Activated CD8-positive, alpha-beta memory T cell treated with anti-CD3 and anti-CD28 coated beads, Interleukin-2, amount 50 U/mL, for 48 hours (primary cell): ENCODE results near the gene NFATC3.

Experiments
- DNase-seq: peaks from one replicate; pipeline ENCODE4 v3.0.0-alpha.2; 2020

NFATC3 gene

DNA sequence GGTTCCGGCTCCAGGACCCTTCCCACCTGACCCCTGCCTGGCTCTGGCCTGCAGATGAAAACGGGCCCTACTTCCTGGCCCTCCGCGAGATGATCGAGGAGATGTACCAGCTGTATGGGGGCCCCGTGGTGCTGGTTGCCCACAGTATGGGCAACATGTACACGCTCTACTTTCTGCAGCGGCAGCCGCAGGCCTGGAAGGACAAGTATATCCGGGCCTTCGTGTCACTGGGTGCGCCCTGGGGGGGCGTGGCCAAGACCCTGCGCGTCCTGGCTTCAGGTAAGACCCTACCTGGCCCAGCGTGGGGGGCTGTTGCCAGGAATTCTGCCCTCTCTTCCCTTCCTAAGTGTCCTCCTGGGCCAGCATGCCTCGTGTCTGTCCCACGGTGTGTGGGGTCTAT, 170.5 kb downstream of the NFATC3 start:
- DNase-seq: no peak

DNA sequence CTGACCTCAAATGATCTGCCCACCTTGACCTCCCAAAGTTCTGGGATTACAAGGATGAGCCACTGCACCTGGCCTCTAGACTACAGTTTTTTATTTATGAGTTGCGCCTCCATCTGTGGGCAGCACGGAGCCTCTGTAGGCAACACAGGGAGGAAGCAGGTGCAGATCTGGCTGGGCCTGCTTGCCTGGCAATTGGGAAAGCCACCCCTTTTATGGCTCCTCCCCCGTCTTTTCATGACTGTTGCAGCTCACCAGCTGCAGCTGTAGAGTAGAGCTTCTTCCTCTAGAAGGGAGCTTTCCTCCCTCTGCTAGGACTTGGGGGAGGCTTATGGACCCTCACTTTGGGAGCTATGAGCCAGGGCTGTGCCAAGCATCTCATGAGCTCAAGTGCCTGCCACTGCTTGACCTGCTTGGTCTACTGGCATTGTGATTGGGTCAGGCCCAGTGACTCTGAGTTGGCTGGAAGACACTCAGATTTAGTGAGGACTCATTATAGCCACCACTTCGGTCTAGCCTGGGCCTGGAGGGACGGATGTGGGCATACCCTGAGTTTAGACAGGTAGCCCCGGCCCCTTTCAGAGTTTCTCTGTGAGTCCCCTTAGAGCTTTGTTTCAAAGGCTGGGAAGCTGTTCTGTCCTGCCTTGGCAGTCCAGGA, 172.2 kb downstream of the NFATC3 start:
- no peak for DNase-seq

- no peak for DNase-seq
Observed at GRCh38 chr16:68257906-68258800, 173.0 kb downstream of the NFATC3 start.

DNA sequence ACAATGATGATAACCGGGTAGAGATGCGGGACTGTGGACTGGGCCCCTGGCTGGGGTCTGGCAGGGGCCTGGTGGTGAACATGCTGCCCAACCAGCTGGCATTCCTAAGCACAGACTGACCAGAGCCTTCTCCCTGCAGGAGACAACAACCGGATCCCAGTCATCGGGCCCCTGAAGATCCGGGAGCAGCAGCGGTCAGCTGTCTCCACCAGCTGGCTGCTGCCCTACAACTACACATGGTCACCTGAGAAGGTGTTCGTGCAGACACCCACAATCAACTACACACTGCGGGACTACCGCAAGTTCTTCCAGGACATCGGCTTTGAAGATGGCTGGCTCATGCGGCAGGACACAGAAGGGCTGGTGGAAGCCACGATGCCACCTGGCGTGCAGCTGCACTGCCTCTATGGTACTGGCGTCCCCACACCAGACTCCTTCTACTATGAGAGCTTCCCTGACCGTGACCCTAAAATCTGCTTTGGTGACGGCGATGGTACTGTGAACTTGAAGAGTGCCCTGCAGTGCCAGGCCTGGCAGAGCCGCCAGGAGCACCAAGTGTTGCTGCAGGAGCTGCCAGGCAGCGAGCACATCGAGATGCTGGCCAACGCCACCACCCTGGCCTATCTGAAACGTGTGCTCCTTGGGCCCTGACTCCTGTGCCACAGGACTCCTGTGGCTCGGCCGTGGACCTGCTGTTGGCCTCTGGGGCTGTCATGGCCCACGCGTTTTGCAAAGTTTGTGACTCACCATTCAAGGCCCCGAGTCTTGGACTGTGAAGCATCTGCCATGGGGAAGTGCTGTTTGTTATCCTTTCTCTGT, 174.0 kb downstream of the NFATC3 start:
- DNase-seq: no peak

DNA sequence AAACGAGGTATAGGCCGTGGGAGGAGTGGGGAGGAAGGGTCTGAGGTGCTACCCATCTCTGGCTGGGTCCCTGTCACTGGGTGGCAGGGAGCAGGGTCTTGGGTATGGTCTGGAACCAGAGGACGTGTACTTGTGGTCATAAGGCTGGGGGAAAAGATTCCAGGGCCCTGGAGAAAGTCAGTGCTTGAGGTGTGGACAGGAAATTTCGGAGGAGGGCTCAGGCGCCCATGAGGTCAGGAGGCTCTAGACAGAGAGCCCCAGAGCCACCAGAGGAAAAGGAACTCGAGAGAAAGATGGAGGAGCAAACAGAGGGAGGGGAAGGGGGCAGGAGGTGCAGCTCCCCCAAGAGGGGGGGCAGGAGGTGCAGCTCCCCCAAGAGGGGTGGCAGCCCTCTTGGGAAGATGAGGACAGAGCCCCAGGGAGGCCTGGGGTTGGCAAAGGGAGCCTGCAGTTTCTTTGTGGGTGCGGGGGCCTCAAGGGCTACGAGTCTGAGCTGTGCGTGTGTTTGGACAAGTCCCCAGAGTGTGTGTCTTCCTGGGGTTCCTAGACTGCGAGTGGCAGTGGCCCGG, 178.5 kb downstream of the NFATC3 start:
- DNase-seq: no peak

DNA sequence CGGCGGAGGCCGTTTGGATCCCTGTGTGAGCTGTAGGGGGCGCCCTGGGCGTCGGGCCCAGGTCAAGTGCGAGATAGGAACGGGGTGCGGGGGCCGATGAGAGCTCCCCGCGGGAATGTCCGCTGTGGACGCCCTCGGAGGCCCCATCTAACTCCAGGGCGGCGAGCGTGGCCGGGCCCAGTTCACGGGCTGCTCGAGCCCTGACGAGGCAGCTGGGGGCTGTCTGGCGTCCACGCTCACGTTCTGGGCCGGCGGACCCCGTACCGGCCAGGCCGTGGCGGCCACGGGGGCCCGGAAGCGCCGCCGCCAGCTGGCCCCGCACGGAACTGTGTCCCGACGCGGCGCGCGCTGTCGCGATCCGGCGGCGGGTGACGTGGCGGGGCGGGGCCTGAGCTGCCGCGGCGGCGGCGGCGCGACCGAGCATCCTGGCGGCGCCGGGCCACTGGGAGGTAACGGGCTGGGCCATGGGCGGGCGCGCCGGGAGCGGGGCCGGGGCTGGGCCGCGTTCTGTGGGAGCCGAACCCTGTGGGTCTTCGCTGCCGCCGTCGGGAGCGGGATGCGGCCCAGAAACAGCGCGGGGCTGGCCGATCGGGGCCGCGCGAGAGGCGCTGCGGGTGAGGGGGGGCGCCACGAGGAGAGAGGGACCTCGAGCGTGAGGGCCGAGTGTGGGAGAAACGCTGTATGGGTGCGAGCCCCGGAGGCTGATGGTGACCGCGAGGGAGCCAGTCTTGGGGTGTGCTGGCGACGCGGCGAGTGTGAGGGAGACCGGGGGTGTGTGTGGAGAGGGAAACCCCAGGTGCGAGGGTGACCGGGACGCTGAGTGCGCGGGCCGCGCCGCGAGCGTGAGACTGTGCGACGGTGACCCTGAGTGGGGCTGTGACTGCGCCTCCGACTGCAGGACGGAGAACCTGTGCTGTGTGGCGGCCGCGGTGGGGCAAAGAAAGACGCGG, 179.2 kb downstream of the NFATC3 start, which contains the start of gene SLC7A6:
Gene SLC7A6, plus strand, starts transcription at position 399 of the 950 bp plus-strand sequence. CDS start 10,201 bp downstream, outside the sequence.
- DNase-seq: peak; percentile 93

GRCh38 chr16:68265078-68265920, 180.1 kb downstream of the NFATC3 start:
- DNase-seq: peak; percentile 70

DNA sequence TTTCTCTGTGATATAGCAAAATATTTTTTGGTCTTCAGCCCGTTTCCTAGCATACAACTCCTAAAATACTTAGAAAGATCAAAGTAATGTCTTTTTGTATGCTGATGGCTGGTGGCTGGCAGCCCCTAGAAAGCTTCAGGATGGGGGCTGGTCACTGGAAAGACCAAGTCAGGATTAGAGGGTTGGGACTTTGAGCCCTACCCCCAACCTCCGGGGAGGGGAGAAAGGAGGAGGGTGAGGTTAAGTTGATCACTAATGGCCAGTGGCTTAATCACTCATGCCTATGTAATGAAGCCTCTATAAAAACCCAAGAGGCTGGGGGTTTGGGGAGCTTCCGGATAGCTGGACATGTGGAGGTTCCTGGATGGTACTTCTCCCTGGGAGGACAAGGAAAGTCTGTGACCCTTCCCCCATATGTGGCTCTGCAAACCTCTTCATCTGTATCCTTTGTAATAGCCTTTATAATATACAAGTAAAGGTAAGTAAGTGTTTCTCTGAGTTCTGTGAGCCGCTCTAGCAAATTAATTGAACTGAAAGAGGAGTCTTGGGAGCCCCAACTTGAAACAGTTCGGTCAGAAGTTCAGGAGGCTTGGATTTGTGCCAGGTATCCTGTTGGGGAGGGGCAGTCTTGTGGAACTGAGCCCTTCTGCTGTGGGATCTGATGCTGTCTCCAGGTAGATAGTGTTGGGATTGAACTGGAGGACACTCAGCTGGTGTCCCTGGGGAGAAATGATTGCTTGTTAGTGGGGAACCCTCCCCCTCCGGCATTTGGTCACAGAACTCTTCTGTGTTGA, 182.6 kb downstream of the NFATC3 start:
- no peak for DNase-seq

DNA sequence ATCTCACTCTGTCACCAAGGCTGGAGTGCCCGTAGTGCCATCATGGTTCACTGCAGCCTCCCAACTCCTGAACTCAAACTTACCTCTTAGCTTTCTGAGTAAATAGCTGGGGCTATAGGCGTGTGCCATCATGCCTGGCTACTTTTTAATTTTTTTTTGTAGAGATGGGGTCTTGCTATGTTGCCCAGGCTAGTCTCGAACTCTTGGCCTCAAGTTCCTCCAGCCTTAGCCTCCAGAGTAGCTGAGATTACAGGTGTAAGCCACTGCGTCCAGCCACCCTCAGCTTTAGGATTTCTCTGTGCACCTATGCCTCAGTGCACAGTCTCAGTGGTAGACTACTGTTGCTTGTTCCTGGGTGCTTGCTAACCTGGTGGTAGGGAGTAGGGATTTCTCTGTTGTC, 184.6 kb downstream of the NFATC3 start:
- DNase-seq: no peak

DNA sequence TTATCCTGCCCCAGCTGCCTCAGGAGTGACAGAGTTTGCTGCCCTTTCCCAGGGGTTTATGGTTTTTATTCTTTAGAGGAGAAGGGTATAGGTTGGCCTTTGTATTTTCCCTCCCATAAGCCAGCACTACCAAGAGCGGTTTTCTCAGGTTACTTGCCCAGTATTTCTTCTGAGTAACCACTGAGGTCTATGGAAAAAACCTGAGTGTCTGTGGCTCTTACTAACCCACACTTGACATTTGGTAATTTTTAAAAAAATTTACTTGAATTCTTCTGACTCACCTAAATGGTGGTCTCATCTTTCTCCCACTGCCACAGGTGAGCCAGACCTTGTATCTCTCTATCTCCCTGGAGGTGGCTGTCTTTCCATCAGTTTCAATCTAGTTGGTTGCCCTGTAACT, 185.2 kb downstream of the NFATC3 start:
- DNase-seq: no peak

- no peak for DNase-seq
Observed at GRCh38 chr16:68272507-68273209, 187.5 kb downstream of the NFATC3 start.

DNA sequence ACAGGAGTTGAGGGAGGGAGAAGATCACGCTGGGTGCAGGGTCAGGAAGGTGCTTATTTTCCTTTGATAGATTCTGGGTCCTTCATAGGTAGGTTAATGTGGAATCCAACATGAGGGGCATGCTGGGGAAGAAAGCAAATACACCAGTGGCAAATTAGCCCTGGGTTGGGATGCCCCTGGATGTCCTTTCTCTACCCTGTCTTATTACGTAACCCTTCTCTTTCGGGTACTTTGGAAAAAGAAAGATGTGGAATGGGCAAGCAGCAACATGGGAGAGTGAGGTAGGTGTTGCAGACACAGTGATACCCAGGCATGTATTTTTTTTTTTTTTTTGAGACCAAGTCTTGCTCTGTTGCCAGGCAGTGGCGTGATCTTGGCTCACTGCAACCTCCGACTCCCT, 188.3 kb downstream of the NFATC3 start:
- DNase-seq: no peak

DNA sequence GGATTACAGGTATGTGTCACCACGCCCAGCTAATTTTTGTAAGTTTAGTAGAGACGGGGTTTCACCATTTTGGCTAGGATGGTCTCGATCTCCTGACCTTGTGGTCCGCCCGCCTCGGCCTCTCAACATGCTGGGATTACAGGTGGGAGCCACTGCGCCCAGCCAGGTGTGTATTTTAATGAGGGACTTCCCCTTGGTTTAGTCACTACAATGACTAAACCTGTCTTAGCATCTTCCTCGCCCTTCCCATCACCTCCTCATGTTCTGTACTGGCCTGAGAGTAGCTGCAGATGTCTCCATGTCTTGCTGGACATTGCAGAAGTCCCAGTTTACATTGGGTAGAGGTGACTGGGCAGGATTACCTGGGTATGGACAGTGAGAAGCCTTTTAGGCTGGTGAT, 188.7 kb downstream of the NFATC3 start:
- no peak for DNase-seq

DNA sequence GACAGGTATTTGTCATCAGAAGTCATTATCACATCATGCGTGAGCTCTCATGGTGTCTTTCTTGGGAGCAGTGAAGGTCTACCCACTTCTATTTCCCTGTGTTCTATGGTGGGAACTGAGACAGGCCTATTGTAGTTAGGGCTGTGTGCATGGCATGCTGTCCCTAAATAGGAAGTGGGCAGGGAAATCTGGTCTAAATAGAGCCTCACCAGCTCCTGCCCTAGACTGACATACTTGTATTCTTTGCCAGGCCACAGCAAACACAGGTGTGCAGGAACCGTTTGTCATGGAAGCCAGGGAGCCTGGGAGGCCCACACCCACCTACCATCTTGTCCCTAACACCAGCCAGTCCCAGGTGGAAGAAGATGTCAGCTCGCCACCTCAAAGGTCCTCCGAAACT, 189.3 kb downstream of the NFATC3 start:
- no peak for DNase-seq

- DNase-seq: no peak
Observed at GRCh38 chr16:68275611-68276191, 190.5 kb downstream of the NFATC3 start.

GRCh38 chr16:68276223-68276622, 191.1 kb downstream of the NFATC3 start:
- DNase-seq: no peak
